Left lung (tissue), 10 donors: ENCODE results near the gene MARCHF2. TPM values are rescaled to one million over a fixed set of nuclear protein-coding genes. Genes with fewer than 3 reads are reported as not detected.

Experiments
- ATAC-seq: fragments of 200-7000 bp; cut with Tn5 transposase; one replicate; pipeline ENCODE4 v1.9.1; 2020; ENCODE audit warnings: moderate library complexity
- DNase-seq, 4 donors: peaks; one replicate each; pipeline ENCODE4 v3.0.0-alpha.2; 2013 to 2020
- H3K27ac ChIP-seq, 2 donors: fragments of 200-600 bp; sonication (generic) in 1 of 2; one replicate each; pipeline versions ENCODE4 v1.5.0 to v1.8.0; 2020 to 2021
- H3K27me3 ChIP-seq, 2 donors: fragments of 200-600 bp; sonication (generic) in 1 of 2; one replicate each; pipeline versions ENCODE4 v1.5.0 to v1.8.0; 2020 to 2021
- H3K36me3 ChIP-seq, 2 donors: fragments of 200-600 bp; sonication (generic) in 1 of 2; one replicate each; pipeline versions ENCODE4 v1.5.0 to v1.8.0; 2020 to 2021
- H3K4me1 ChIP-seq, 2 donors: fragments of 200-600 bp; one replicate each; pipeline ENCODE4 v1.8.0; 2021
- H3K4me3 ChIP-seq, 2 donors: fragments of 200-600 bp; sonication (generic) in 1 of 2; one replicate each; pipeline versions ENCODE4 v1.5.0 to v1.8.0; 2020 to 2021; ENCODE audit warnings: mild to moderate bottlenecking in 1 of 2
- H3K9me3 ChIP-seq, 2 donors: fragments of 200-600 bp; sonication (generic) in 1 of 2; one replicate each; pipeline versions ENCODE4 v1.5.0 to v1.8.0; 2020 to 2021
- intact Hi-C, 2 donors: fragments of 100-400 bp; cut with DNase I; formaldehyde crosslinking; loops; one replicate each; pipeline versions ENCODE4 v1.11.2 to v1.14.2; 2022
- polyA plus RNA-seq, 6 donors: library from polyadenylated mRNA; unstranded; fragments of 120-200 nt; gene quantifications; one replicate each; pipeline ENCODE4 v1.2.1, GENCODE V29; 2013; ENCODE audit not compliant: insufficient read length in 6 of 6
- total RNA-seq, 2 donors: library from RNA; stranded (reverse); fragmentation: NEBNext Ultra II Directional; extraction: Animal tissue kit (Norgen Biotek cat#: 25700); gene quantifications; one replicate each; pipeline ENCODE4 v1.2.1, GENCODE V29; 2021
- TF ChIP-seq, protein P1 (sequence below), 2 donors: fragments of 200-600 bp; sonication (generic) in 1 of 2; IDR thresholded peaks; one replicate each; pipeline versions ENCODE4 v1.5.0 to v1.8.0; 2021; ENCODE audit warnings: antibody characterized with exemption in 2 of 2
- donor health status: DM: no; HTN: yes; CAD: no.
- donor health status: DM: no; HTN: no; CAD: no.

MARCHF2 gene
- total and polyA plus RNA-seq, 8 donors, result 9.1 to 54.6 (median 12.5) TPM

DNA sequence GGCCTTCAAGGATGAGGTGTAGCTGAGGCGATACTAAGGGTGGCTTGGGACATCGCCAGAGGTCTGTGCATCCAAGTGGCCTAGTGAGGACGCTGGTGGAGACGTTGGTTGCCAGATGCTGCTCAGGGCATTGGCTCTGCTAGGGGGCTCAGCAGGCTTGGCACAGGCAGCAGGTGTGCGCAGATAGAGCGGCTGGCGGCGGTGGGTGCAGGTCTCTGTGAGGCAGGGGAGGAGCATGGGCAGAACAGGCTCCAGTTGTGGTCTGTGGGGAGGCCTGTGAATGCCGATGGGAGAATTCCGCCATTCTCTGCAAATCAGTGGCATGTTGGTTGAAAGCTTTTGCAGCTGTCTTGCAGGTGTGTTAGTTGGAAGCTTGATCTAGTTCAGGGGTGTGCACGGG, 68.1 kb downstream of the MARCHF2 start:
- ATAC-seq (no peak), DNase-seq (peak in 1 of 4 donors; percentile 81)
- Histone ChIP-seq H3K4me3 (no peak overlapping the region), H3K36me3 (peaks cover 2 to 91% of the 10 kb centered on the region in 2 donors), H3K4me1 (peaks cover 4 to 80% of the 10 kb centered on the region in 2 donors), H3K9me3 (no peaks in the 10 kb centered on the region), H3K27me3 (no peaks in the 10 kb centered on the region), H3K27ac (peak overlapping the region; percentile 18 to 53)
- intact Hi-C loops, result no loop called here
- TF ChIP-seq, protein P1, sequence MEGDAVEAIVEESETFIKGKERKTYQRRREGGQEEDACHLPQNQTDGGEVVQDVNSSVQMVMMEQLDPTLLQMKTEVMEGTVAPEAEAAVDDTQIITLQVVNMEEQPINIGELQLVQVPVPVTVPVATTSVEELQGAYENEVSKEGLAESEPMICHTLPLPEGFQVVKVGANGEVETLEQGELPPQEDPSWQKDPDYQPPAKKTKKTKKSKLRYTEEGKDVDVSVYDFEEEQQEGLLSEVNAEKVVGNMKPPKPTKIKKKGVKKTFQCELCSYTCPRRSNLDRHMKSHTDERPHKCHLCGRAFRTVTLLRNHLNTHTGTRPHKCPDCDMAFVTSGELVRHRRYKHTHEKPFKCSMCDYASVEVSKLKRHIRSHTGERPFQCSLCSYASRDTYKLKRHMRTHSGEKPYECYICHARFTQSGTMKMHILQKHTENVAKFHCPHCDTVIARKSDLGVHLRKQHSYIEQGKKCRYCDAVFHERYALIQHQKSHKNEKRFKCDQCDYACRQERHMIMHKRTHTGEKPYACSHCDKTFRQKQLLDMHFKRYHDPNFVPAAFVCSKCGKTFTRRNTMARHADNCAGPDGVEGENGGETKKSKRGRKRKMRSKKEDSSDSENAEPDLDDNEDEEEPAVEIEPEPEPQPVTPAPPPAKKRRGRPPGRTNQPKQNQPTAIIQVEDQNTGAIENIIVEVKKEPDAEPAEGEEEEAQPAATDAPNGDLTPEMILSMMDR (IDR thresholded peaks at IDR 0.05), result no peak

DNA sequence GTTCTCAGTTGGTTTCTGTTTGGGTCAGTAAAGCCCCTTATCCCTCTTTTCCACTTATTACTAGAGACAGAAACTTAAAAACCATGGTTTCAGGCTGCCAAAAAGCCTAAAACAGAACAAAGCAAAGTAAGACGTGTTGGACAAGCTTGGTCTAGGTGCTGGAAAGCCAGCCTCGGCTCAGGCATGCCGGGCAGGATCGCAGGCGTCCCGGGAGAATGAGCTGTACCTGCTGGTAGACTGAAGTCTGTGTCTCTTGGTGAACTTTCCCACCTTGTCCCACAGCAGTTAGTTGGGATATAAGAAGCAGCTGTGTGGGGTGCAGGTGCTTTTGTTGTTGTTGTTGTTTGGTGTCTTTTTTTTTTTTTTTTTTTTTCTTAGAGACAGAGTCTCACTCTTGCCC, 68.5 kb downstream of the MARCHF2 start:
- no peak overlapping the region for H3K4me3 ChIP-seq
- ATAC-seq (no peak), DNase-seq (peak in 1 of 4 donors; percentile 44)
- peaks cover 4 to 81% of the 10 kb centered on the region in 2 donors for H3K4me1 ChIP-seq
- H3K27ac ChIP-seq, result peak overlapping the region in 1 of 2 donors; percentile 53
- H3K9me3 ChIP-seq, result no peaks in the 10 kb centered on the region
- H3K27me3 ChIP-seq, result no peaks in the 10 kb centered on the region
- intact Hi-C loops, result no loop called here
- TF ChIP-seq, protein P1 (IDR thresholded peaks at IDR 0.05), result no peak
- peaks cover 2 to 91% of the 10 kb centered on the region in 2 donors for H3K36me3 ChIP-seq

DNA sequence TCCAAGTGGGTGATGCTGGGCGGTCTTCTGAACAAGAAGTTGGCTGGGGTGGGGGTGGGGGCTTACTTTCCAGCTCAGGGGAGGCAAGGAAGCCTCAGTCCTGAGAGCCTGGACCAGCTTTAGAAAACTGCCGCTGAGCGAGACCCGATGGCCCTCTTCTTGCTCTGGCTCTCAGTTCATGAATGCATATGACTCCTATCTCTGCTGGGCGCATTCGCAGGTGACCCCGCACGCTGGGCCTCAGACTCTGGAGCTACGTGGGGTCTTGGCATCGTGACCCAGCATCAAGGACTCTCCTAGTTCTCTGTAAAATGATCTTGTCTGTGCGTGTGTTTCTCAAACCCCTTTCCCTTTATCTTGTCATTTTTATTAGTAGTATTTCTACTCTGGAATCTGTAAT, 69.6 kb downstream of the MARCHF2 start:
- H3K4me1 ChIP-seq, result peaks cover 4 to 81% of the 10 kb centered on the region in 2 donors
- H3K9me3 ChIP-seq, result no peaks in the 10 kb centered on the region
- DNase-seq (peak in 1 of 4 donors; percentile 31), ATAC-seq (no peak)
- no peak overlapping the region for H3K4me3 ChIP-seq
- TF ChIP-seq, protein P1 (IDR thresholded peaks at IDR 0.05), result no peak
- H3K27me3 ChIP-seq, result no peaks in the 10 kb centered on the region
- intact Hi-C loops, result no loop called here
- peak overlapping the region in 1 of 2 donors; percentile 23 for H3K27ac ChIP-seq
- H3K36me3 ChIP-seq, result peaks cover 2 to 91% of the 10 kb centered on the region in 2 donors

DNA sequence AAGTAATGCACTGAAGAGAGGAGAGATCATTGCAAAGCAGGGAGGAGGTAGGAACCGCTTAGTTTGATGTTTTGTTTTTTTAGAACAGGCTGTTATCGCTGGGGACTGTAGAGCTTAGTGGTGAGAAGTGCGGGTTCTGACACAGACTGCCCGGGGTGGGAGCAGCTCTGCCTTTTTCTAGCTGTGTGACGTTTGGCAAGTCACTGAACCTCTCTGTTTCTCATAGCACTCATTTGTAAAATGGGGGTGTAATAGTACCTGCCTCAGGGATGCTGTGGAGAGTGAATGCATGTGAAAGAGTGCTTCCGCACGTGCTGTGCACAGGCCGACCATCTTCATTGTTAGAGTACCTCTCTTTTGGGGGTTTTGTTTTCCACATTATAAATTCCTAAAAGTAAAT, 70.1 kb downstream of the MARCHF2 start:
- ATAC-seq, result no peak
- Histone ChIP-seq H3K9me3 (no peaks in the 10 kb centered on the region), H3K4me3 (no peak overlapping the region), H3K36me3 (peaks cover 2 to 91% of the 10 kb centered on the region in 2 donors), H3K27me3 (no peaks in the 10 kb centered on the region), H3K27ac (peak overlapping the region in 1 of 2 donors; percentile 23), H3K4me1 (peaks cover 4 to 81% of the 10 kb centered on the region in 2 donors)
- intact Hi-C loops, result no loop called here
- no peak for DNase-seq
- TF ChIP-seq, protein P1 (IDR thresholded peaks at IDR 0.05), result no peak

DNA sequence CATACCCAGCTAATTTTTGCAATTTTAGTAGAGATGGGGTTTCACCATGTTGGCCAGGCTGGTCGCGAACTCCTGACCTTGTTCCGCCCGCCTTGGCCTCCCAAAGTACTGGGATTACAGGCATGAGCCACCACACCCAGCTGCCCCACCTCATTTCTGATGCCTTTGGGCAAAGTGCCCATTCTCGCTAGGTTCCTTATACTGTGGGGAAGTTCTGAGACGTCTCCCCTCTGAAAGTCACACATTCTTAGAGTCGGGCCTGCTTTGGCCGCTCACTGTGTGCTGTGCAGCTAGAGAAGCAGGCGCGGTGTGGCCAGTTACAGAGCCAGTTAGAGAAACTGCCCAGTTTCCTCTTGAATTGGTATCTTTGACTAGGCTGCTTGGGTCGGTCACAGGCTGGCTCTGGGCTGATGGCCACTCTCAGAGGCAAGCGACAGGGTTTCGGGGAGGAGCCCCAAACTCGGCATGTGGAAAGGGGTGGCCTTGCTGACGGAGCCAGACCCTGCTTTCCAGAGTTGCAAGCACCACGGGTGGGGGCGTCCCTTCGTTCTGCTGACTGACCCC, 71.3 kb downstream of the MARCHF2 start:
- Histone ChIP-seq H3K4me3 (no peak overlapping the region), H3K9me3 (no peaks in the 10 kb centered on the region), H3K27ac (peak overlapping the region in 1 of 2 donors; percentile 95), H3K27me3 (no peaks in the 10 kb centered on the region), H3K4me1 (peaks cover 4 to 90% of the 10 kb centered on the region in 2 donors), H3K36me3 (peaks cover 2 to 91% of the 10 kb centered on the region in 2 donors)
- ATAC-seq (peak; percentile 25), DNase-seq (peak in 2 of 4 donors; percentile 81 to 85)
- intact Hi-C loops, result no loop called here
- TF ChIP-seq, protein P1 (IDR thresholded peaks at IDR 0.05), result no peak
